Neural cell (in vitro differentiated cells): ENCODE results near the gene KRT2. TPM values are rescaled to one million over a fixed set of nuclear protein-coding genes. Genes with fewer than 3 reads are reported as not detected.

Experiments
- H2AFZ ChIP-seq: fragments of 200-600, 300-800 bp; sonication (generic), shearing (Covaris generic); 2 replicates; pipeline ENCODE4 v1.6.0; 2014; ENCODE audit warnings: low read depth, mild to moderate bottlenecking, antibody characterized with exemption, low read length, moderate library complexity
- H3F3A ChIP-seq: fragments of 200-600 bp; shearing (Covaris generic); 2 replicates; pipeline ENCODE4 v1.6.1; 2016; ENCODE audit warnings: mild to moderate bottlenecking, moderate library complexity, mixed read lengths, antibody characterized with exemption, low read length; ENCODE audit not compliant: insufficient read depth, poor library complexity, severe bottlenecking
- H3K27ac ChIP-seq: fragments of 200-600, 300-800 bp; sonication (generic), shearing (Covaris generic); 2 replicates; pipeline ENCODE4 v1.5.1; 2014; ENCODE audit warnings: mild to moderate bottlenecking, low read length, moderate library complexity
- H3K27me3 ChIP-seq: fragments of 300-800, 200-600 bp; sonication (generic), shearing (Covaris generic); 2 replicates; pipeline ENCODE4 v1.6.0; 2014; ENCODE audit warnings: mild to moderate bottlenecking, low read depth, low read length, moderate library complexity; ENCODE audit not compliant: insufficient read depth
- H3K36me3 ChIP-seq: fragments of 300-800, 200-600 bp; sonication (generic), shearing (Covaris generic); 2 replicates; pipeline ENCODE4 v1.5.1; 2014; ENCODE audit warnings: mild to moderate bottlenecking, antibody characterized with exemption, low read length, moderate library complexity; ENCODE audit not compliant: insufficient read depth
- H3K4me2 ChIP-seq: fragments of 300-800, 200-600 bp; sonication (generic), shearing (Covaris generic); 2 replicates; pipeline ENCODE4 v1.6.0; 2014; ENCODE audit warnings: mild to moderate bottlenecking, low read length
- H3K4me3 ChIP-seq: fragments of 300-800, 200-600 bp; sonication (generic), shearing (Covaris generic); 2 replicates; pipeline ENCODE4 v1.5.1; 2014; ENCODE audit warnings: mild to moderate bottlenecking, low read length, moderate library complexity
- H3K79me2 ChIP-seq: fragments of 200-600 bp; shearing (Covaris generic); replicated peaks from 2 replicates; pipeline ENCODE4 v1.6.0; 2014; ENCODE audit warnings: mild to moderate bottlenecking, low read length, moderate library complexity; ENCODE audit not compliant: insufficient read depth
- H3K9ac ChIP-seq: fragments of 300-800, 200-600 bp; sonication (generic), shearing (Covaris generic); 2 replicates; pipeline ENCODE4 v1.6.1; 2016; ENCODE audit warnings: mild to moderate bottlenecking, low read length, mixed read lengths
- H3K9me2 ChIP-seq: fragments of 200-600 bp; shearing (Covaris generic); 2 replicates; pipeline ENCODE4 v1.6.1; 2016; ENCODE audit warnings: mild to moderate bottlenecking, low read length, mixed read lengths; ENCODE audit not compliant: insufficient read depth
- H3K9me3 ChIP-seq: fragments of 200-600, 300-800 bp; sonication (generic), shearing (Covaris generic); 2 replicates; pipeline ENCODE4 v1.6.1; 2016; ENCODE audit warnings: mild to moderate bottlenecking, mixed run types, low read length, moderate library complexity, mixed read lengths
- H4K20me1 ChIP-seq: fragments of 200-600 bp; shearing (Covaris generic); 2 replicates; pipeline ENCODE4 v1.6.1; 2016; ENCODE audit warnings: mild to moderate bottlenecking, mixed run types; ENCODE audit not compliant: insufficient read depth
- CTCF ChIP-seq: fragments of 450-650 bp; IDR thresholded peaks from 2 replicates; pipeline ENCODE4 v1.5.1; 2014; ENCODE audit warnings: antibody characterized with exemption, mild to moderate bottlenecking, moderate library complexity; ENCODE audit not compliant: poor library complexity, severe bottlenecking
- EP300 ChIP-seq: fragments of 450-650 bp; conservative IDR thresholded peaks from 2 replicates; pipeline ENCODE4 v1.6.1; 2014; ENCODE audit warnings: antibody characterized with exemption, mild to moderate bottlenecking, moderate library complexity; ENCODE audit not compliant: poor library complexity, severe bottlenecking
- EZH2 ChIP-seq: fragments of 200-600, 300-800 bp; shearing (Covaris generic), sonication (generic); IDR thresholded peaks from 2 replicates; pipeline ENCODE4 v1.6.1; 2014; ENCODE audit warnings: antibody characterized with exemption, low read length, borderline replicate concordance, mild to moderate bottlenecking; ENCODE audit not compliant: insufficient read depth, poor library complexity, severe bottlenecking
- MXI1 ChIP-seq: fragments of 450-650 bp; conservative IDR thresholded peaks from 2 replicates; pipeline ENCODE4 v1.6.1; 2014; ENCODE audit warnings: antibody characterized with exemption, mild to moderate bottlenecking; ENCODE audit not compliant: poor library complexity, severe bottlenecking
- POLR2AphosphoS5 ChIP-seq: IDR thresholded peaks from 2 replicates; pipeline ENCODE4 v1.6.1; 2012
- RAD21 ChIP-seq: fragments of 450-650 bp; conservative IDR thresholded peaks from 2 replicates; pipeline ENCODE4 v1.6.1; 2014; ENCODE audit warnings: antibody characterized with exemption, mild to moderate bottlenecking, moderate library complexity
- SMC3 ChIP-seq: fragments of 450-650 bp; conservative IDR thresholded peaks from 2 replicates; pipeline ENCODE4 v1.6.1; 2014; ENCODE audit warnings: antibody characterized with exemption, mild to moderate bottlenecking, moderate library complexity; ENCODE audit not compliant: poor library complexity
- TAF1 ChIP-seq: IDR thresholded peaks from 2 replicates; pipeline ENCODE4 v1.6.1; 2012; ENCODE audit warnings: low read depth
- polyA plus RNA-seq: library from polyadenylated mRNA; depleted of rRNA; stranded (reverse); fragments of >200 nt; gene quantifications from 2 replicates; pipeline ENCODE4 v1.2.3, GENCODE V29; 2014
- TF ChIP-seq, protein P1 (sequence below): IDR thresholded peaks from 2 replicates; pipeline ENCODE4 v1.6.1; 2012; ENCODE audit warnings: borderline replicate concordance

KRT2 gene
- polyA plus RNA-seq, 1 donor from 2014 or later: not detected

- Histone ChIP-seq H3K27me3 (no peaks in the 10 kb centered on the region), H3K9ac (no peak overlapping the region), H3K9me2 (no peaks in the 10 kb centered on the region), H3F3A (no peaks in the 10 kb centered on the region), H3K4me3 (no peak overlapping the region), H3K79me2 (no peaks in the 10 kb centered on the region), H3K4me2 (no peak overlapping the region), H3K27ac (no peak overlapping the region), H3K9me3 (no peaks in the 10 kb centered on the region), H4K20me1 (no peaks in the 10 kb centered on the region), H2AFZ (no peak overlapping the region), H3K36me3 (no peaks in the 10 kb centered on the region)
- no peak for TF ChIP-seq CTCF
- TF ChIP-seq TAF1: no peak
- TF ChIP-seq, protein P1, sequence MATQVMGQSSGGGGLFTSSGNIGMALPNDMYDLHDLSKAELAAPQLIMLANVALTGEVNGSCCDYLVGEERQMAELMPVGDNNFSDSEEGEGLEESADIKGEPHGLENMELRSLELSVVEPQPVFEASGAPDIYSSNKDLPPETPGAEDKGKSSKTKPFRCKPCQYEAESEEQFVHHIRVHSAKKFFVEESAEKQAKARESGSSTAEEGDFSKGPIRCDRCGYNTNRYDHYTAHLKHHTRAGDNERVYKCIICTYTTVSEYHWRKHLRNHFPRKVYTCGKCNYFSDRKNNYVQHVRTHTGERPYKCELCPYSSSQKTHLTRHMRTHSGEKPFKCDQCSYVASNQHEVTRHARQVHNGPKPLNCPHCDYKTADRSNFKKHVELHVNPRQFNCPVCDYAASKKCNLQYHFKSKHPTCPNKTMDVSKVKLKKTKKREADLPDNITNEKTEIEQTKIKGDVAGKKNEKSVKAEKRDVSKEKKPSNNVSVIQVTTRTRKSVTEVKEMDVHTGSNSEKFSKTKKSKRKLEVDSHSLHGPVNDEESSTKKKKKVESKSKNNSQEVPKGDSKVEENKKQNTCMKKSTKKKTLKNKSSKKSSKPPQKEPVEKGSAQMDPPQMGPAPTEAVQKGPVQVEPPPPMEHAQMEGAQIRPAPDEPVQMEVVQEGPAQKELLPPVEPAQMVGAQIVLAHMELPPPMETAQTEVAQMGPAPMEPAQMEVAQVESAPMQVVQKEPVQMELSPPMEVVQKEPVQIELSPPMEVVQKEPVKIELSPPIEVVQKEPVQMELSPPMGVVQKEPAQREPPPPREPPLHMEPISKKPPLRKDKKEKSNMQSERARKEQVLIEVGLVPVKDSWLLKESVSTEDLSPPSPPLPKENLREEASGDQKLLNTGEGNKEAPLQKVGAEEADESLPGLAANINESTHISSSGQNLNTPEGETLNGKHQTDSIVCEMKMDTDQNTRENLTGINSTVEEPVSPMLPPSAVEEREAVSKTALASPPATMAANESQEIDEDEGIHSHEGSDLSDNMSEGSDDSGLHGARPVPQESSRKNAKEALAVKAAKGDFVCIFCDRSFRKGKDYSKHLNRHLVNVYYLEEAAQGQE: no peak
- no peak for TF ChIP-seq EZH2
- TF ChIP-seq RAD21: no peak
- TF ChIP-seq SMC3: no peak
- no peak for TF ChIP-seq POLR2AphosphoS5
- no peak for TF ChIP-seq MXI1
- no peak for TF ChIP-seq EP300
These were observed 5.4 kb upstream of the KRT2 start for GRCh38 chr12:52657250-52657902.

- Histone ChIP-seq H4K20me1 (no peaks in the 10 kb centered on the region), H2AFZ (no peak overlapping the region), H3K4me2 (no peak overlapping the region), H3K27me3 (no peaks in the 10 kb centered on the region), H3F3A (no peaks in the 10 kb centered on the region), H3K4me3 (no peak overlapping the region), H3K9me3 (no peaks in the 10 kb centered on the region), H3K9me2 (no peaks in the 10 kb centered on the region), H3K9ac (no peak overlapping the region), H3K27ac (no peak overlapping the region), H3K36me3 (no peaks in the 10 kb centered on the region), H3K79me2 (no peaks in the 10 kb centered on the region)
- TF ChIP-seq EZH2 (no peak), POLR2AphosphoS5 (no peak), MXI1 (no peak), RAD21 (no peak), CTCF (no peak), EP300 (no peak), SMC3 (no peak), TAF1 (no peak)
- TF ChIP-seq, protein P1: no peak
These were observed 4.6 kb upstream of the KRT2 start for GRCh38 chr12:52656616-52657015.
